Measurements from ENCODE around the gene CRY2. TPM values are rescaled to one million over a fixed set of nuclear protein-coding genes. Genes with fewer than 3 reads are reported as not detected.

Gene CRY2
- total and polyA plus RNA-seq, 2 experiments from 2014 or later = 9.5 to 15.4 TPM

DNA sequence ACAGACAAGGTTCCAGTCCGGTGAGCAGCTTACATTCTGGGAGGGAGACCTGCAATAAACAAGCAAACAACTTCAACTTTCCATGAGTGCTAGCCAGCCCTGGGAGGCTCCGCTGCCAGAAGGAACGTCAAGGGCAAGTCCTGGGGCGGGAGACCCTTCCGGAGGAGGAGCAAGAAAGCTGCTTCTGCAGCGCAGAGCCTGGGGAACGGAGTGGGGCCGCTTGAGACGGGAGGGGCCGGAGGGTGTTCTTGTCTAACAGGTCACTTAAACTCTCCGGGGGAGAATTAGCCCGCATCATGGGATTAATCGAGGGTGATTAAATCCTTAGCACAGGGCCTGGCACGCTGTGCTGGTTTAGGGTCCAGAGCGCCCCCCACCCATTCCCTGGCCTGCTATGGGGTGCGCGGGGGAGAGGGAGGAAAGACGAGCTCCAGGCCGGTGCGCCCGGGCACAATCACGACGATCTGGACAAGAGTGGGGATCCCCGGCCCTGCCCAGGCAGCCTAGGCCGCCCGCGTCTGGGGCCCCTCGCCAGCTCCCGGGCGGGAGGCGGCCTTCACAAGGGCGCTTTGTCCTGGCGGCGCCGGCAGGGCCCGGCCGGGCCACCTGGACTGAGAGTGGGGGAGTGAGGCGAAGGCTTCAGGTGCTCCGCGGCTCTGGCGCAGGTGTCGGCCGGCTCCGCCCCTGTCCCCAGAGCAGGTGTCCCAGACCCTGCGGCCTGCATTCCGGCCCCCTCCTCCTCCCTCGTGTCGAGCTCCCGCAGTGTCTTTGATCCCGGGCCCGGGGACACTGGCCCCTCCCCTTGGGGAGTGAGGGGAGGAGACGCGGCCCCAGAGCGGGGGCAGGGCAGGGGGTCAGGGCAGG, 74.5 kb downstream of the CRY2 start:
- peaks cover 9% of the 10 kb centered on the region; the same call in 1 of the 2 replicates for H3K27me3 ChIP-seq (ENCODE audit: insufficient read depth)
- H3K4me2 ChIP-seq = peak overlapping the region; percentile 97
- peak; percentile 60 for ATAC-seq
- H3K9me2 ChIP-seq (ENCODE audit: insufficient read depth) = no peaks in the 10 kb centered on the region
- DNase-seq (ENCODE audit: low spot score) = peak; percentile 98
- H3F3A ChIP-seq (replicated peaks; ENCODE audit: low read depth) = peaks cover 22% of the 10 kb centered on the region
- Mint-ChIP-seq H3K27ac (peak overlapping the region; percentile 95), H3K9me3 (no peaks in the 10 kb centered on the region; the same call in 2 of the 3 replicates), H3K4me3 (peak overlapping the region; percentile 74), H3K27me3 (ENCODE audit: insufficient read depth, low read depth, poor library complexity) (peaks cover 33% of the 10 kb centered on the region), H3K36me3 (ENCODE audit: low read depth) (peaks cover 25% of the 10 kb centered on the region), H3K4me1 (peaks cover 33% of the 10 kb centered on the region)
- peaks cover 6% of the 10 kb centered on the region; the same call in 1 of the 2 replicates for H4K20me1 ChIP-seq (replicated peaks; ENCODE audit: insufficient read depth)
- H3K36me3 ChIP-seq (ENCODE audit: insufficient read depth) = no peaks in the 10 kb centered on the region
- peak; percentile 60 for TF ChIP-seq POLR2AphosphoS5 (IDR thresholded peaks at IDR 0.05; ENCODE audit: low read depth)
- no peak for TF ChIP-seq ZNF114 (CRISPR knock-in tag; IDR thresholded peaks at IDR 0.05)
- TF ChIP-seq, protein P1, sequence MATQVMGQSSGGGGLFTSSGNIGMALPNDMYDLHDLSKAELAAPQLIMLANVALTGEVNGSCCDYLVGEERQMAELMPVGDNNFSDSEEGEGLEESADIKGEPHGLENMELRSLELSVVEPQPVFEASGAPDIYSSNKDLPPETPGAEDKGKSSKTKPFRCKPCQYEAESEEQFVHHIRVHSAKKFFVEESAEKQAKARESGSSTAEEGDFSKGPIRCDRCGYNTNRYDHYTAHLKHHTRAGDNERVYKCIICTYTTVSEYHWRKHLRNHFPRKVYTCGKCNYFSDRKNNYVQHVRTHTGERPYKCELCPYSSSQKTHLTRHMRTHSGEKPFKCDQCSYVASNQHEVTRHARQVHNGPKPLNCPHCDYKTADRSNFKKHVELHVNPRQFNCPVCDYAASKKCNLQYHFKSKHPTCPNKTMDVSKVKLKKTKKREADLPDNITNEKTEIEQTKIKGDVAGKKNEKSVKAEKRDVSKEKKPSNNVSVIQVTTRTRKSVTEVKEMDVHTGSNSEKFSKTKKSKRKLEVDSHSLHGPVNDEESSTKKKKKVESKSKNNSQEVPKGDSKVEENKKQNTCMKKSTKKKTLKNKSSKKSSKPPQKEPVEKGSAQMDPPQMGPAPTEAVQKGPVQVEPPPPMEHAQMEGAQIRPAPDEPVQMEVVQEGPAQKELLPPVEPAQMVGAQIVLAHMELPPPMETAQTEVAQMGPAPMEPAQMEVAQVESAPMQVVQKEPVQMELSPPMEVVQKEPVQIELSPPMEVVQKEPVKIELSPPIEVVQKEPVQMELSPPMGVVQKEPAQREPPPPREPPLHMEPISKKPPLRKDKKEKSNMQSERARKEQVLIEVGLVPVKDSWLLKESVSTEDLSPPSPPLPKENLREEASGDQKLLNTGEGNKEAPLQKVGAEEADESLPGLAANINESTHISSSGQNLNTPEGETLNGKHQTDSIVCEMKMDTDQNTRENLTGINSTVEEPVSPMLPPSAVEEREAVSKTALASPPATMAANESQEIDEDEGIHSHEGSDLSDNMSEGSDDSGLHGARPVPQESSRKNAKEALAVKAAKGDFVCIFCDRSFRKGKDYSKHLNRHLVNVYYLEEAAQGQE (IDR thresholded peaks at IDR 0.05; ENCODE audit: unreplicated experiment) = peak; percentile 15
- TF ChIP-seq EZH2phosphoT487 (IDR thresholded peaks at IDR 0.05; ENCODE audit: unreplicated experiment) = no peak
- TF ChIP-seq JUNB (IDR thresholded peaks at IDR 0.05; ENCODE audit: unreplicated experiment) = no peak
- TF ChIP-seq CREB1 (CRISPR knock-in tag; IDR thresholded peaks at IDR 0.05; ENCODE audit: low read depth) = peak; percentile 54
- TF ChIP-seq EZH2 (IDR thresholded peaks at IDR 0.05; ENCODE audit: low read depth, unreplicated experiment) = no peak
- H3K79me2 ChIP-seq (replicated peaks; ENCODE audit: insufficient read depth) = peaks cover 23% of the 10 kb centered on the region
- peaks cover 38% of the 10 kb centered on the region for H3K4me1 ChIP-seq (ENCODE audit: insufficient read depth)
- peak overlapping the region; percentile 97 for H3K27ac ChIP-seq (ENCODE audit: low read depth)
- peak overlapping the region; percentile 43; the same call in 1 of the 2 replicates for H2AFZ ChIP-seq
- H3K4me3 ChIP-seq = peak overlapping the region; percentile 91

DNA sequence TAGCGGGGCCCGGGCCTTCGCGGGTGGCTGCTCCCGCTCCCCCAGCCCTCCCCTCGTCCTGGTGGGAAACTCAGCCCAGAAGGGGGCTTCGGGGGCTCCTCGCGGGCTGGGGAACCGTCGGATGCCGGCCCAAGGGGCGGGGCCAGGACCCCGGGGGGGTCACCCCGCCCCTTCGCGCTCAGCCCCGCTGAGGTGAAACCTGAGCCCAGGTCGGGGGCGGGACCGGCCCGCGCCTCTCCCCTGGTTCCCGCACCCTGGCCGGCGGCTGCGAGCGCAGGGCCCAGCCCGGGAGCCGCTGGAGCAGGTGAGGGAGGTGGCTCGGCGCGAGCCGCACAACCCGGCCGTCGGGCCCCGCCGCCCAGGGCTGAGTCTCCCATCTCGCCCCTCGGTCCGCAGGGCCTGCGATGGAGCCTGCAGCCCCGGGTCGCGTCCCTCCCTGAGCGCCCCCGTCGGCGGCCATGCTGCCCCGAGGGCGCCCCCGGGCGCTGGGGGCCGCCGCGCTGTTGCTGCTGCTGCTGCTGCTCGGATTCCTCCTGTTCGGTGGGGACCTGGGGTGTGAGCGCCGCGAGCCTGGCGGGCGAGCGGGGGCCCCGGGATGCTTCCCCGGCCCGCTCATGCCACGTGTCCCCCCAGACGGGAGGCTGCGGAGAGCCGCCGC, 75.3 kb downstream of the CRY2 start, which contains the start of gene LARGE2:
Gene LARGE2 (plus strand): TSS at position 232 of the 658 bp plus-strand sequence. CDS start 227 bp downstream, at position 459.
- H3K4me3 Mint-ChIP-seq = peak within 1 kb of the TSS; percentile 90
- H3K27me3 ChIP-seq (ENCODE audit: insufficient read depth) = peaks cover 9% of the 10 kb centered on the region; the same call in 1 of the 2 replicates
- peak within 1 kb of the TSS; percentile 95 for H3K27ac Mint-ChIP-seq
- ATAC-seq (peak; percentile 61), DNase-seq (ENCODE audit: low spot score) (peak; percentile 88)
- no peak for TF ChIP-seq ZNF114 (CRISPR knock-in tag; IDR thresholded peaks at IDR 0.05)
- peak; percentile 1; the same call in 1 of the 2 replicates for TF ChIP-seq CREB1 (CRISPR knock-in tag; IDR thresholded peaks at IDR 0.05; ENCODE audit: low read depth)
- no peak for TF ChIP-seq JUNB (IDR thresholded peaks at IDR 0.05; ENCODE audit: unreplicated experiment)
- no peak for TF ChIP-seq EZH2 (IDR thresholded peaks at IDR 0.05; ENCODE audit: low read depth, unreplicated experiment)
- TF ChIP-seq, protein P2, sequence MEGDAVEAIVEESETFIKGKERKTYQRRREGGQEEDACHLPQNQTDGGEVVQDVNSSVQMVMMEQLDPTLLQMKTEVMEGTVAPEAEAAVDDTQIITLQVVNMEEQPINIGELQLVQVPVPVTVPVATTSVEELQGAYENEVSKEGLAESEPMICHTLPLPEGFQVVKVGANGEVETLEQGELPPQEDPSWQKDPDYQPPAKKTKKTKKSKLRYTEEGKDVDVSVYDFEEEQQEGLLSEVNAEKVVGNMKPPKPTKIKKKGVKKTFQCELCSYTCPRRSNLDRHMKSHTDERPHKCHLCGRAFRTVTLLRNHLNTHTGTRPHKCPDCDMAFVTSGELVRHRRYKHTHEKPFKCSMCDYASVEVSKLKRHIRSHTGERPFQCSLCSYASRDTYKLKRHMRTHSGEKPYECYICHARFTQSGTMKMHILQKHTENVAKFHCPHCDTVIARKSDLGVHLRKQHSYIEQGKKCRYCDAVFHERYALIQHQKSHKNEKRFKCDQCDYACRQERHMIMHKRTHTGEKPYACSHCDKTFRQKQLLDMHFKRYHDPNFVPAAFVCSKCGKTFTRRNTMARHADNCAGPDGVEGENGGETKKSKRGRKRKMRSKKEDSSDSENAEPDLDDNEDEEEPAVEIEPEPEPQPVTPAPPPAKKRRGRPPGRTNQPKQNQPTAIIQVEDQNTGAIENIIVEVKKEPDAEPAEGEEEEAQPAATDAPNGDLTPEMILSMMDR (conservative IDR thresholded peaks at IDR 0.05; ENCODE audit: low read depth in 2 of 2) = 0 out of 4 replicates have a peak, but pooled peaks of 1 of the 2 experiments have one; percentile 3
- TF ChIP-seq STAT1 (IDR thresholded peaks at IDR 0.05; ENCODE audit: unreplicated experiment) = no peak
- peak; percentile 55 for TF ChIP-seq POLR2AphosphoS5 (IDR thresholded peaks at IDR 0.05; ENCODE audit: low read depth)
- no peak for TF ChIP-seq ZNF331 (CRISPR knock-in tag; IDR thresholded peaks at IDR 0.05; ENCODE audit: low read depth)
- TF ChIP-seq, protein P3, sequence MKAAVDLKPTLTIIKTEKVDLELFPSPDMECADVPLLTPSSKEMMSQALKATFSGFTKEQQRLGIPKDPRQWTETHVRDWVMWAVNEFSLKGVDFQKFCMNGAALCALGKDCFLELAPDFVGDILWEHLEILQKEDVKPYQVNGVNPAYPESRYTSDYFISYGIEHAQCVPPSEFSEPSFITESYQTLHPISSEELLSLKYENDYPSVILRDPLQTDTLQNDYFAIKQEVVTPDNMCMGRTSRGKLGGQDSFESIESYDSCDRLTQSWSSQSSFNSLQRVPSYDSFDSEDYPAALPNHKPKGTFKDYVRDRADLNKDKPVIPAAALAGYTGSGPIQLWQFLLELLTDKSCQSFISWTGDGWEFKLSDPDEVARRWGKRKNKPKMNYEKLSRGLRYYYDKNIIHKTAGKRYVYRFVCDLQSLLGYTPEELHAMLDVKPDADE (IDR thresholded peaks at IDR 0.05) = no peak
- H3K4me1 ChIP-seq (ENCODE audit: insufficient read depth) = peaks cover 33% of the 10 kb centered on the region
- peaks cover 19% of the 10 kb centered on the region for H3K79me2 ChIP-seq (replicated peaks; ENCODE audit: insufficient read depth)
- H3K27me3 Mint-ChIP-seq (ENCODE audit: insufficient read depth, low read depth, poor library complexity) = peaks cover 35% of the 10 kb centered on the region
- H3K4me2 ChIP-seq = peak within 1 kb of the TSS; percentile 97
- no peaks in the 10 kb centered on the region for H3K36me3 ChIP-seq (ENCODE audit: insufficient read depth)
- H3K4me1 Mint-ChIP-seq = peaks cover 30% of the 10 kb centered on the region
- H3K4me3 ChIP-seq = peak within 1 kb of the TSS; percentile 91
- H3K36me3 Mint-ChIP-seq (ENCODE audit: low read depth) = peaks cover 33% of the 10 kb centered on the region
- peak within 1 kb of the TSS; percentile 43; the same call in 1 of the 2 replicates for H2AFZ ChIP-seq
- peaks cover 15% of the 10 kb centered on the region for H3F3A ChIP-seq (replicated peaks; ENCODE audit: low read depth)
- no peaks in the 10 kb centered on the region for H3K9me2 ChIP-seq (ENCODE audit: insufficient read depth)
- peak within 1 kb of the TSS; percentile 97 for H3K27ac ChIP-seq (ENCODE audit: low read depth)
- H4K20me1 ChIP-seq (replicated peaks; ENCODE audit: insufficient read depth) = peaks cover 6% of the 10 kb centered on the region; the same call in 1 of the 2 replicates
- H3K9me3 Mint-ChIP-seq = no peaks in the 10 kb centered on the region; the same call in 2 of the 3 replicates

Measured in GM23338 (cell line).